ENCODE results near the gene ATF3.

ATF3 gene

GRCh38 chr1:212566522-212567479, 41.8 kb upstream of the ATF3 start (continued):
- TF ChIP-seq ATF2 (tag by site-specific recombination; IDR thresholded peaks at IDR 0.05; ENCODE audit: low read depth) (0 out of 2 replicates have a peak, but pooled peaks have one; percentile 29), ZIC2 (tag by site-specific recombination; IDR thresholded peaks at IDR 0.05) (peak; percentile 79), ZNF610 (tag by site-specific recombination; IDR thresholded peaks at IDR 0.05; ENCODE audit: borderline replicate concordance) (no peak)

GRCh38 chr1:212567638-212568037, 40.9 kb upstream of the ATF3 start:
- CTCF ChIA-PET: interaction anchor here (0.9 to 2.4 kb wide), 4 partner anchors 27 to 112 kb away, joined by 3 to 9 read pairs (median 4); no protein-coding TSS in a partner anchor
- TF ChIP-seq ZNF664 (tag by site-specific recombination; IDR thresholded peaks at IDR 0.05) (no peak), PRDM1 (tag by site-specific recombination; IDR thresholded peaks at IDR 0.05) (no peak), ZNF629 (tag by site-specific recombination; IDR thresholded peaks at IDR 0.05) (no peak), ZBTB7A (tag by site-specific recombination; IDR thresholded peaks at IDR 0.05; ENCODE audit: low read depth) (no peak), ZNF785 (tag by site-specific recombination; IDR thresholded peaks at IDR 0.05) (no peak), ZNF843 (tag by site-specific recombination; IDR thresholded peaks at IDR 0.05) (no peak), ZSCAN30 (tag by site-specific recombination; IDR thresholded peaks at IDR 0.05) (no peak), MYNN (tag by site-specific recombination; IDR thresholded peaks at IDR 0.05; ENCODE audit: borderline replicate concordance) (no peak), ZNF416 (tag by site-specific recombination; IDR thresholded peaks at IDR 0.05) (no peak), ZNF223 (tag by site-specific recombination; IDR thresholded peaks at IDR 0.05) (no peak), ZNF433 (tag by site-specific recombination; IDR thresholded peaks at IDR 0.05; ENCODE audit: low read depth) (no peak), ZNF341 (tag by site-specific recombination; IDR thresholded peaks at IDR 0.05; ENCODE audit: low read depth) (no peak), PBX3 (CRISPR knock-in tag; IDR thresholded peaks at IDR 0.05) (no peak), ZNF776 (tag by site-specific recombination; IDR thresholded peaks at IDR 0.05; ENCODE audit: borderline replicate concordance) (no peak), REST (tag by site-specific recombination; IDR thresholded peaks at IDR 0.05) (no peak), ZBTB26 (tag by site-specific recombination; optimal IDR thresholded peaks at IDR 0.05) (no peak), ZNF561 (tag by site-specific recombination; IDR thresholded peaks at IDR 0.05; ENCODE audit: borderline replicate concordance) (no peak)
- POLR2A ChIA-PET: interaction anchor here (0.6 to 2.4 kb wide), 2 partner anchors 29 to 41 kb away, joined by 4 to 33 read pairs; partner anchors contain the start of gene ATF3
- no peak overlapping the region for H3K4me3 ChIP-seq (ENCODE audit: low read depth, low read length)
- H3K4me1 ChIP-seq (ENCODE audit: control insufficient read depth, insufficient read depth, low read length): peaks cover 5% of the 10 kb centered on the region
- H3K36me3 ChIP-seq (ENCODE audit: control insufficient read depth in 2 of 2, insufficient read depth in 1 of 2, low read length in 2 of 2): no peaks in the 10 kb centered on the region
- H3K27ac ChIP-seq (ENCODE audit: extremely low read depth, low read depth, low read length): no peak overlapping the region
- H3K9me3 ChIP-seq (ENCODE audit: control insufficient read depth, insufficient read depth, low read depth, low read length): no peaks in the 10 kb centered on the region

Measured in HEK293 (cell line).